HG03060 (cell line): Measurements from ENCODE around the gene ADCY1.

Experiments used
- ATAC-seq: cut with Tn5 transposase; IDR thresholded peaks from one replicate; pipeline ENCODE4 v1.9.1; 2021; ENCODE audit warnings: low read depth, moderate number of reproducible peaks; ENCODE audit not compliant: unreplicated experiment

ADCY1 gene

DNA sequence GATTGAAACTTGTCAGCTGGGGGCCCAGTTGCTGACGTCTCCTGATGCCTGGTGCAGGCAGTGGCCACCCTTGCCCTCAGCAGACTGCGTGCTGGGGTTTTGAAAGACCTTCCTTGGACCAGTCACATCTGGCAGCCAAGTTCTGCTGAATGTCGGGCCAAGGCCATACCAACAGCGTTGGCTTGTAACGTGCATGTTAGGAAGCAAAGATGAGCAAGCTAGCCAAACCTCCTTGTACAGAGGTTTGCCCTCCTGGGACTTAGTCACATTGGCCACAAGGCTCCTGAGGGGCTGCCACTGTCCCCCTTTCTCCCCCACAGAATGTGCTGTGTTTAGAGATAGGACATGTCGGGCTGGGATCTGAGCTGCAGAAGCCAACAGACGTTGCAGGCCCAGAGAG lies 49.0 kb downstream of the ADCY1 start:
- no peak for ATAC-seq

DNA sequence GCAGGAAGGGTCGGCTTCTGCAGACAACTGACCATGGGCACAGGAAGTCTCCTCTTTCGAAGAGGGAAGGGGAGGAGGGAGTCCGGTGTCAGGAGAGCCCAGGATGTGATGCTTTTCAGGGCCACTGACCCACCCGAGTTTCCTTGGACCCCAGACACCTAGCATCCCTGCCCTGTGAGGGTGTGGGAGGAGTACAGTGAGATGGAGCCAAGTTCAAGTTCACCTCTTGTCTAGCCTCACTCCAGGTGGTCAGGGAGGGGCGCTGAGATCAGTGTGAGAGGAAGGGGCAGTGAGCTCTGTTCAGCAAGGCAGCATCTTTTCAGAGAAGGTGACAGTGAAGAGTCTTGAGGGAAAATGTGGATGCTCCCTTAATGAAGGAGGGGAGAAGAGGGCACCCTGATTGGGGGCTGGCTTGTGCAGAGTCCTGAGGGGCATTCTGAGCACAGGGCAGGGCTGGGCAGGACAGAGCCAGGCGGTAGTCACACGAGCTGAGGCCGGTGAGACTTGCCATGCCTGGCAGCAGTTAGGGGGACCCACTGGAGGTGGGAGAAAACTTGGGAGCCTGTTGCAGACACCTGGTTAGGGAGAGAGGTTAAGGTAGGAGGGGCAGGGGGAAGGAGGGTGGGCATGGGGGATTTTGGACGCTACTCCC lies 49.7 kb downstream of the ADCY1 start:
- no peak for ATAC-seq

DNA sequence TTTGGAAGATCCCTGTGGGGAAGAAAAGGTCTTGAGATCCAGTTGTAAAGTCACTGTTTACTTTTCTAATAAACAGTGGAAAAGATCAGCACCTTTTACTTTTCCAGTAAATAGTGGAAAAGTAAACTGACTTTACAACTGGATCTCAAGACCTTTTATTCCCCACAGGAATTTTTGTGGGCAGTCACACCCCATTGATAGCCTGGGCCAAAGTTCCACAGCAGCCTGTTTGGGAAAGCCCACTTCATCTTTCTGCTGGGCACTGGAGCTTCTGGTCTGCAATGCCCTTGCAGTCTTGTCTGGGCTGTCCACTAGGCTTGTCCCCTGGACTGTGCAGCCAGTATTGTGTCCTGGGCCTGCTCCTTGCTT lies 50.2 kb downstream of the ADCY1 start:
- ATAC-seq: no peak

DNA sequence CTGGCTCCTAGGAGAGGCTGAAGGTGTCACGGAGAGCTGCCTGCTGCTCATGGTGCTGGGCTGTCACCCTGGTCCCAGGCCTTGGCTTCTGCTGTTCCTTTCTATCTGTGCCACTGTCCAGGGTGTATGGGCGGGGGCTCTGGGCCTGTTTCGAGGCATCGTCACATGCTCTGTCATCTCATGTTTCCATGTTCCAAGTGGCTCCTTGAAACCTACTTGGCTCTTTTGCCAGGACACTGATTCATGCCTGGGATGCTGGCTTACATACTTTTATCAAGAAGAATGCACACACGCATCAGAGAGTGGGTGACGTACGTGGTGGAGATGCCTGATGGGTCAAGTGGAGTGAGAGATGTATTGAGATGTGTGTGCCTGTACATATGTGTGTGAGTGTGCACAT lies 50.9 kb downstream of the ADCY1 start:
- ATAC-seq: no peak

DNA sequence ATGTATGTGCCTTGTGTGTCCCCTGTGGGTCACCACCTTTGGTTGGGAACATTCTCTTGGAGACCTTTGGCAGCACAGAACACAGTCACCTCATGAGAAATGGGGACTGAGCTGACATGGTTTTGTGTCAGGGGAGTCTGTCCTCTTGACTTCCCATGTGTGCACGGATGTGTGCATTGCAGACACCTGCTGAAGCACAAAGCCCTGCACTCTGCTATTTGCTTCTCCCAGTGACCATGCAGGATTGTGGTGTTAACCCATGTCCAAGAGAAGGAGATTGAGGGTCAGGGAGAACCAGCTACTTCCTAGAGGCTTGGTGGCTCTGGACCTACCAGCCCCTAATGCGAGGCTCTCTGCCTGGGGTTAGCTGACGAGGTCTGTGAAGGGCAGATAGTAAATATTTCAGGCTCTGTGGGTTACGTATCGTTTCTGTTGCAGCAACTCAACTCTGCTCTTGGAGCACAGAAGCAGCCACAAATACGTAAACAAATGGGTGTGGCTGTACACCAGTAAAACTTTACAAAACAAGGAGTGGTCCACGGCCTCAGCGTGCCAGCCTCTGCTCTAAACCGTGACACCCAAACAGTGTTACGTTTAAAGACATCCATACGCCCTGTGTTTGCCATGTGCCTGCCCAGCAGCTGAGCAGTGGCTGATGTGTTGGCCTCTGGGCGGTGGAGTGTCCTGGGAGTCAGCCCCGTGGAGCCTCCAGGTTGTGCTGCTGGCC lies 51.7 kb downstream of the ADCY1 start:
- ATAC-seq: no peak

DNA sequence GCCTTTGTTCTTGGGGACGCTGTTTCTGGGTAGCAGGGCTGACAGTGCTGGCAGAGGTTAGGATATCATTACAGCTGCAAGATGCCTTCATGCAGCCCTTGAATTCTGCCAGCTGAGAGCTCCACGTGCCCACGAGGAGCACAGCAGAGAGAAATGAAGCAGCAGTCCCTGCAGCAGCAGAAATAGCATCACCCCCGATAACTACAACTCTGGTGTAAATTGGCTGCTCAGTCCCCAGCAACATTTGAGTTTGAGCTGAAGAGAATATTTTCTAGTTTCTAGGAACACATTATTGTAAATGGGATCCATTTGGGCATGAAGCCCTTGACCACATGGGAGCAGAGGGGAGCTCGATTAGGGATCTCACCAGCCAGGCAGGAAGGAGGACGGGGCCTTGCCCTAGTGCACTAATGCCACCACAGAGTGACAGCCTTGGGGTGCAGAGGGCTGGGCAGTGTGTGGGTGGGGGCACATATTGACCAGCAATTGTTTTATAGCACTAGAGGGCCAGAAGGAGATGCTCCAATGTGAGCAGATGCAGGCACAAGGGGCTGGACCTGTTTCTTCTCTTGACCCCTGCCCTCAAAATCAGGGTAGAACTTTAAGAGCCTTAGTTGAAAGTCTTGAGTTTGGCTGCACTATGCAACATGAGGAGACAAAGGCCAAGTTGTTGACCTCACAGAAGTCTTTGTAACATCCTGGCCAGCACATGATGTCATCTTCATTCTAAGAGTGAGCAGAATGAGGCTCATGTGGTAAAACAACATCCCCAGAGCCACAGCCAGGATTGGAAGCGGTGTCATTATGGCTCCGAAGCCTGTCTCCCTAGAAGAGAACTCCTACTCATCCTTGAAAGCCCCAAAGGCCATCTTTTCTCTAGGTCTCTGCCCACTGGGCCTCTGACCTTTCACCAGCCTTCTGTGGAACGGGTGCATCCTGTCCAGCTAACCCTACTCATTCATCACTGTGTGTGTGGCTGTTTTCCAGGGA lies 52.6 kb downstream of the ADCY1 start:
- no peak for ATAC-seq

DNA sequence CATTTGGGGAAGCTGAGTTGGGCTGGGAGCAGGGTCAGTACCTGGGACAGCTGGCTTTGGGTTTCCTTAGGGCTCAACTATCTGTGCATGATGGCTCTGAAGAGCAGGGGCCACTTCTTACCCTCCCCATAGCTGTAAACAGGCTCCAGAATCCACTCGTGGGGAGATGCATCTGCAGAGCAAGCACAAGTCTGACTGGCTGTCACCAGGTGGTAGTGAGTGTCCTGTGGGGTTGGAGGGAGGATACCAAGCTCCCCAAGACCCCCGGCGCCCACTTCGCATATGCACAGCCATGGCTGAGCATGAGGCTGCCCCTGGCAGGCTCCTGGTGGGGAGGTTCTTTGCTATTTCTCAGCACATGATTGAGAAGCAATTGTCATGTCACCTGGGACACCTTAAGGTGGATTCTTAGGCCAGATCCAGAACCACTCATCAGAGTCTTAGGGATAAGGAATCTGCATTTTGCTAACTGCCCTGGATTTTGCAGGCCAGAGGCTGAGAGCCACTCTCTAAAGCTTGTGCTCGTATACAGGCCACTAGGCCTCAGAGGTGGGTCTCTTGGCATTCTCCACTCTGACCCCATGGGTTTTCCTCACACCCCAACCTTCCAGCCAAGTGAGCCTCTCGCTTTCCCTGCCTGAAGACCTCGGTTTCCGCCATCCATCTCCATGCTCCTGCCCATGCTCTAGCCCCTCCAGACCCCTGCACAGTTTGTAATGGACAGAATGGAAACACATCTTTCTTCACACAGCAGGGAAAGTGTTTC lies 53.7 kb downstream of the ADCY1 start:
- no peak for ATAC-seq

DNA sequence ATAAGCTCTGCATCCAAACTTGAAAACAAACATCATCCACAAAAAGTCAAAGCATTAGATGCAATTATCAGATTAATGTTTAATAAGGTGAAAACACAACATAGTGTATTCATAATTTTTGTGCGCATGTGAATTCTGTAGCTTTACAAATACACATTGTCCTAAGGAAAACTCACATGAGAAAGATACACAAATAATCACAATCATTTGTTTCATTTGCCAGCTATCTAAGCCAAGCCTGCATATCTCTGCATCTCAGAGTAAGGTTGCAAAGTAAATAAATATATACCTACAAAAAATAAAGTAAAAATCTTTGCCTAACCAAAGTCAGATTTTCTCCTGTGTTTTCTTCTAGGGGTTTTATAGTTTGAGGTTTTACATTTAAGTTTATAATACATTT lies 57.4 kb downstream of the ADCY1 start:
- ATAC-seq: no peak

DNA sequence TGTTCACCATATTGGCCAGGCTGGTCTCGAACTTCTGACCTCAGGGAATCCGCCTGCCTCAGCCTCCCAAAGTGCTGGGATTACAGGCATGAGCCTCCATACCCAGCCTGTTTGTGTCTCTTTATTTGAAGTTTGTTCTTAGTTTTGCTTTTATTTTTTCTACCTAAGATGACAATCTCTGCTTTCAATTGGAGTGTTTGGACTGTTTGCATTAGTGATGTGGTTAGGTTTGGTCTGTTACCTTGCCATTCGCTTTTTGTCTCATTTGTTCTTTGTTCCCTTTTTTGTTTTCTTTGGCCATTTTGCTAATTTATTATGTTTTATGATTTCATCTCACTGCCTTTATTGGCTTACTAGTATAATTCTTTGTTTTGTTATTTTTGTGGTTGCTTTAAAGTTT lies 62.6 kb downstream of the ADCY1 start:
- ATAC-seq: no peak

DNA sequence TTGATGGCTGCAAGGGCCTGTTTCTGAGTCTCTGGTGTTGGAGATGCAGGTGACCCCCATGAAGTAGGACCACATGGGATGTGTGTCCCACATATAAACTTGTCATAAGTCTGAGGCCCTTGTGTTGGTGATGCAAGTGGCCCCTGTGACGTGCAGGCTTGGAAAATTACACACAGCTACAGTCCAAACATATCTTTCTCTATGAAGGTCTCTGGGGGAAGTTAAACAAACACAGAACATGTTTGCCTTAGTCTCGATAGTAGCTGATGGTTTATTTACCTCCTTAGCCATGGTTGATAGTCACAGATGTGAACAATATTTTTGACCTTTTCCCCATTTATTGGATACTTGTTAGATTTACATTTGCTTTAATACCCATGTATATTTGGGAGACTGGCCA lies 64.7 kb downstream of the ADCY1 start:
- ATAC-seq: no peak

DNA sequence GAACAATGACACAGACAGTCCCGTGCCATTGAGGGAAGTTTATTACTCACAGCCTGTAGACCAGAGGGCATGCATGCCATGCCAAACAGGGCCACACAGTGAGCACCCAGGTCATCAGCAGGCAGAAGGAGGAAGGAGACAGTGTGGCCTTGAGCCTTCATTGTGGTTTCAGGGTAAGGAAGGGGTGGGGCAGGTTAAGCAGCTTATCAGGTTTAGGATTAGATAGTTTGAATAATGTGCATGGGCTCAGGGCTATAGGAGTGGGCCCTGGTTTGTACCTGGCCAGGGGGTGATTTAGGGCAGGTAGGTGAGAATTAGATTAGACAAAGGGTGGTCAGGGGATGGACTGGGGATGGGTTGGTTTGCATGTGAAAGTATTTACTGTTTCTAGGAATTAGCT lies 67.9 kb downstream of the ADCY1 start:
- ATAC-seq: no peak

DNA sequence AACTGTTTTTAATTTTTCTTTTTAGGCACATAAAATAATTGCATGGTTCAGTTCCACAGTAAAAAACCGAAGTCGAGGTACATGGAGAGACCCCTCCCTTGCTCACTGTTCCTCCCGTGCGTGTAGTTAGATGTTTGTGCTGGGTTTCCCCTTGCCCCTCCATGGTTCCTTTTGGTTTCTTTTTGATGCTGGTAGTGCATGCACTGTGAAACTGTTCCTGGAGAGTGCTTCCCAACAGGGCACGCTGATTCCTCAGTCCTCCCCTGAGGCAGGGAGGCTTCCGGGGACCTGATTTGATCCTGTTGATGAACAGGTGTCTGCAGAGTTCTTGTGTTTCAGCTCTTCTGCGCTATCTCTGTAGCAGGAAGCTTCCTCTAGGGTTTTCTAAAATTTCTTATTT lies 69.5 kb downstream of the ADCY1 start:
- no peak for ATAC-seq

DNA sequence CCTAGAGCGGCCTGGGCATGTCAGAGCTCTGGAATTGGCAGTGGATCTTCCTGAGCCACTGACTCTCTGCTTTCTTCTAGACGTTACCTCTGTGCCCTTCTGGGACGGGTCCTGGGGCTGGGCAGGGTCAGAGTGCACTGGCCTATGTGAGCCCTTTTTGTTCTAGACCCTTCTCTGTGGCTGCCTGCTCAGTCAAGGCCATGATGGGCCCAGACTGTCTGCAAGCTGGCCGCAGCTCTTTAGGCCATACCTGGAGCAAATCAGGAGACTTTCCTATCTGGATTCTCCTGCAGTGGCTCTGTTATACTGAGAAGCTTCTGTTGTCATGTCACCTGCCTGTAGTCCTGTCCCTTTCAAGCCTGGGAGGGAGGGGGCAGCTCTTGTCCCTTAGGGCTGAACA lies 70.1 kb downstream of the ADCY1 start:
- no peak for ATAC-seq

DNA sequence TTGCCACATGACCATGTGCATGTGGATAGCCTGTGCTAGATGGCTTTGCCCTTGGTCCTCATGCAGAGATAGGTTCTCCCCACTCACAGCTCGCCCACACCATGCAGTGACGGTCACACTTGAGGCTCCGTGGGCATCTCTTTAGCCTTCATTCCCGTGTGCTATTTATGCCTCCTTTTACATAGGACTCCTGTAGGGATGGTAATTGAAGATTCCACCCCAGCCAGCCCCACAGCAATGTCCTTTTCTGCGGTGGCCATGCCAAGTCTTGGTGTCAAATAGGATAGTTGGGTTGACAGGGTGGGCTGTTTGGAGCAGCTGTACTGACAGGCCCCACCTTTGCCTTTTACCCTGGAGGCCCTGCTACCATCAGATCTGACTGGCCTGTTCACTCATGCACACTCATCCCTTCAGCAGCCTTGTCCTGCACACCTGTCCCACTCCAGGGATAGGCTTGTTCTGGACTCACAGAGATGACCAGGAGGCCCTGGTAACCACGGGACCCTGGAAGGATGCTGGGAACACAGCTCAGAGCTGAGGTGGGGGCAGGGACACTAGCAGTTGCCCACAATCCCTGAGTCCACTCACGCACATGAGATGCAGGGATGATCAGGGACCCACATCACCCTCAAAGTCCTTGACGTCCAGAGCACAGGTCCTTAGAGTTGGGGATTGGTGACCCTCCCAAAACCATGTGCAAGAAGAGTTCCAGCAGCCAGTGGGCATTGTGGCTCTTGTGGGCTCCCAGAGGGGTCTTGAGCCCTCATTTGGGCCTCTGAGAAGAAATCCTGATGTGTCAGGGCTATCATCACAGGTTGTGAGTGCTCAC lies 71.2 kb downstream of the ADCY1 start:
- ATAC-seq: no peak

DNA sequence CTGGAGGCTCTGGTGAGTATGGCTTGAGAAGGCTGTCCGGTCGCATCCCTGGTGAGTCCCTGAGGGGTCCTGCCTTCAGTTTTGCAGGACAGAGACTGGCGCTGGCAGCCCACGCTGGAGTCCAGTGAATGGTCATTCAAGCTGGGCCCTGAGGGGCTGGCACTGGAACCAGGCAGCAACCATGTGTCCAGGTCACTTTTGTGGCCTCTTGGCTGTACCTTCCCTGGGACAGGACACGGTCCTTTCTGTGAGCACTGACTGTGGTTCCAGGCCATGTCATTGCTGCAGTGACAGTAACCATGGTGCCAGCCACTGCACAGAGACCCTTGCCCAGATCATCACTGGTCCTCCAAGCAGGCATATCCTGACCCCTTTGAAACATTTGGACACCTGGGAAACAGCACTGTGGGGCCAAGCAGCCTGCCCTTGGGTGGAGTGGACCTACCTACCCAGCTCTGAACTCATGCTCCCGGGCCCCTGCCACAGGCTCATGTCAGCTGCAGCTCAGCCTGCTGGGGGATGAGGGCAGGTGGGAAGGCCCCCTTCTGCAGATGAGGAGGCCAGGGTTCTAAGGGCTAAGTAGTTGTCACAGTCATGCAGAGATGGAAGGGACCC lies 72.1 kb downstream of the ADCY1 start:
- no peak for ATAC-seq

DNA sequence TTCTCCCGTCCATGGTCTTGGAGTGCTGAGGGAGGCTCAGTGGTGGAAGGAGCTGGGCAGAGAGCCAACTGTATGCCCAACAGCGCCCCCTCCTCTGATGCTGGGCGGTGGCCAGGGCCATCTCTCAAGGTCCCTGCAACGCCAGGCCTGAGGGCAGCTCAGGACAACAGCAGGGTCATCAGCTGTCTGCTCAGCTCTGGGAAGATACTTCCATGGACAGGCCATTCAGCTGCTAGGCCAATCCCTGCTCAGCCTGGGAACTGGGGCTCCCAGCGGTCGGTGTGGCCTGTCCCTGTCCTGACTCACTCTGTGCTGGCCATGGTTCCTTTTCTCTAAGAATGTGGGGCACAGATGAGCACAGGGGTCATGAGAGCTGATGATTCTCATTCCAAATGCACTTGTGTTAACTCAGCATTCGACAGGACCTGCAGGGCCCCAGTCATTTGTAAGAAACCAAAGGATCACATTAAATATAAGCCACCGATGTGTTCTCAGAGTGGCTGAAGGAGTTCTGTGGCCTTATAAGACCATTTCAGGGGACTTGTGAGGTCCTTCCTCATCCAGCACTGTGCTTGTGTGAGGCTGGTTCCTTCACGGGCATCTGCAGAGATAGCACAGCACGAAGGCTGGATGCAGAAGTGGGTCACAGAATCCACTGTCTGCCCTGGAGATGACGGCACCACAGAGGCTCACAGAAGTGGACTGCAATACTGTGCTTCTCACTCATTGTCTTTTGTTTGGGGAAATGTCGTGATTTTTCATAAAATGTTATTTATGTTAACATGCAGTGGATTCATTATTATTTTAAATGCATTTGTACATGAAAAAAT lies 73.0 kb downstream of the ADCY1 start:
- no peak for ATAC-seq

DNA sequence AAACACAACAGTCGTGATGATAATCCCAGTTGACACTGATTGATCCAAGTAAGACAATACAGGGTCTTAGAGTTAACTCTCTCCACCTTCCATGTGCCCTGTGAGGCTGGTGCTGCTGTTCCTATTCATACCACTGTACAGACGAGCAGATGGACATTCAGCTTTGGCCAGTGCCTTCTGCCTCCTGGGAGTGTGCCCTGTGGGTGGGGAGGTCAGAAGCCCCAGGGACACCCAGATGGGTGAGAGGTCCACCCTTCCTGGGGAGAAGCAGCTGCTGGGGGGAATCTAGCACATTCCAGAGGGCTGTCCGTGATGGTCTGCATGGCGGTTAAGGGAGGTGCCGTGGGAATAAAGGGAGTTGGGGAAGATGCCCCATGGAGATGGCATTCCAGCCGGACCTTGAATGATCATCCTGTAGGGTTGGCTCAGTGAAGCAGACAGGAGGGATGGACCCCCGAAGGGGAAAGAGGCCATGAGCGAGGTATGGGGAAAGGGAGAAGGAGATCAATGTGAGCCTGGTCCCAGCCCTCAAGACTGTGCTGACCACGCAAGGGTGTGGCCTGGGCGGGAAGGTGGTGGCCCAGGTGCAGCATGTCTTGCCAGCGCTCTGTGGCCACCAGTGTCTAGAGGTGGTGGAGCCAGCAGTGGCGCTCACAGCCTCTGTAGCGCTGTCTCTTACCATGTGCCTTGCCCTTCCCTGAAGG lies 74.0 kb downstream of the ADCY1 start:
- ATAC-seq: no peak

DNA sequence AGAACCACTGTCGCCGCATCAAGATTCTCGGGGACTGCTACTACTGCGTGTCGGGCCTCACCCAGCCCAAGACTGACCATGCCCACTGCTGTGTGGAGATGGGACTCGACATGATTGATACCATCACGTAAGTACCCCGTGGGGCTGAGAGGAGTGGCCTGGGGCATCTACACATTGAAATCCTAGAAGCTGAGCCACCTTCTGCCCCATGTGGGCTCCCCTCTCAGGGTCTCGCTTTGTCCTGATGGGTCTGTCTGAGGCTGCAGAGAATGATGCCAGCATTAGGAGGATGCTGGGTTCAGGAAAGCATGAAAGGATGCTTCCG lies 74.5 kb downstream of the ADCY1 start:
- no peak for ATAC-seq
